PC-9 (cell line): ENCODE data around the gene RBFOX2. TPM values are rescaled to one million over a fixed set of nuclear protein-coding genes. Genes with fewer than 3 reads are reported as not detected.

Experiments
- BruUV-seq: library from RNA; stranded (reverse); fragments of 400-500 nt; replicated peaks from 2 replicates; lab custom pipeline; 2021; lab: Mats Ljungman, UMichigan
- CTCF ChIA-PET: fragments of 300-600 bp; sonication (Branson Sonifier 250); formaldehyde crosslinking; loops from one replicate; lab custom pipeline; 2022; ENCODE audit warnings: antibody characterized with exemption; lab: Charles Lee
- POLR2A ChIA-PET: fragments of 300-600 bp; sonication (Branson Sonifier 250); formaldehyde crosslinking; loops from one replicate; lab custom pipeline; 2022; ENCODE audit warnings: antibody characterized with exemption; ENCODE audit not compliant: unreplicated experiment; lab: Charles Lee
- DNase-seq, 2 experiments: peaks; one replicate each; pipeline versions ENCODE4 v3.0.0 to v3.0.0-alpha.2; 2015 to 2022; ENCODE audit warnings: mixed read lengths in 1 of 2
- H2AFZ ChIP-seq: fragments of 200-600 bp; sonication (generic); 2 replicates; pipeline ENCODE4 v1.8.1; 2017; ENCODE audit warnings: antibody characterized with exemption
- H3F3A ChIP-seq: fragments of 200-600 bp; sonication (generic); 2 replicates; pipeline ENCODE4 v1.8.1; 2017; ENCODE audit warnings: antibody characterized with exemption, mild to moderate bottlenecking, low read depth; ENCODE audit not compliant: insufficient read depth
- H3K27ac ChIP-seq: fragments of 200-600 bp; sonication (generic); 2 replicates; pipeline ENCODE4 v1.6.1; 2016; ENCODE audit warnings: mixed run types
- H3K27me3 ChIP-seq: fragments of 200-600 bp; sonication (generic); 2 replicates; pipeline ENCODE4 v1.6.1; 2016; ENCODE audit warnings: low read depth, mixed run types; ENCODE audit not compliant: insufficient read depth
- H3K36me3 ChIP-seq: fragments of 200-600 bp; sonication (generic); 2 replicates; pipeline ENCODE4 v1.6.1; 2016; ENCODE audit warnings: low read depth, mixed run types
- H3K4me1 ChIP-seq: fragments of 200-600 bp; sonication (generic); replicated peaks from 2 replicates; pipeline ENCODE4 v1.6.1; 2016; ENCODE audit warnings: mixed run types; ENCODE audit not compliant: insufficient read depth
- H3K4me2 ChIP-seq: fragments of 200-600 bp; sonication (generic); 2 replicates; pipeline ENCODE4 v1.6.1; 2017; ENCODE audit warnings: mixed run types
- H3K4me3 ChIP-seq: fragments of 200-600 bp; sonication (generic); 2 replicates; pipeline ENCODE4 v1.6.1; 2016; ENCODE audit warnings: mixed run types
- H3K79me2 ChIP-seq: fragments of 200-600 bp; sonication (generic); 2 replicates; pipeline ENCODE4 v1.6.1; 2017; ENCODE audit warnings: low read depth, mixed run types
- H3K9me2 ChIP-seq: fragments of 200-600 bp; sonication (generic); 2 replicates; pipeline ENCODE4 v1.8.1; 2017; ENCODE audit warnings: mild to moderate bottlenecking; ENCODE audit not compliant: insufficient read depth
- H3K9me3 ChIP-seq: fragments of 200-600 bp; sonication (generic); 2 replicates; pipeline ENCODE4 v1.8.1; 2016; ENCODE audit warnings: low read depth; ENCODE audit not compliant: insufficient read depth
- H4K20me1 ChIP-seq: fragments of 200-600 bp; sonication (generic); 2 replicates; pipeline ENCODE4 v1.8.1; 2017; ENCODE audit not compliant: insufficient read depth
- CTCF ChIP-seq: fragments of 200-600 bp; sonication (generic); conservative IDR thresholded peaks from 2 replicates; pipeline ENCODE4 v1.6.1; 2017; ENCODE audit warnings: mixed run types, antibody characterized with exemption, mild to moderate bottlenecking, moderate library complexity
- EZH2 ChIP-seq: fragments of 200-600 bp; sonication (generic); IDR thresholded peaks from 2 replicates; pipeline ENCODE4 v1.8.0; 2017; ENCODE audit warnings: antibody characterized with exemption, low read depth
- intact Hi-C: fragments of 100-400 bp; cut with micrococcal nuclease; formaldehyde crosslinking; loops from one replicate; pipeline ENCODE4 v1.10.0; 2022; ENCODE audit not compliant: unreplicated experiment
- total RNA-seq: library from RNA; stranded (reverse); gene quantifications from 2 replicates; pipeline ENCODE4 v1.2.3, GENCODE V29; 2021

The RBFOX2 gene
- total RNA-seq, 1 experiment from 2014 or later = 109 TPM

GRCh38 chr22:35688913-35689675 is 339.5 kb downstream of the RBFOX2 start:
- no peaks in the 10 kb centered on the region; the same call in 1 of the 2 replicates for H3F3A ChIP-seq
- no peaks in the 10 kb centered on the region for H3K4me1 ChIP-seq
- H3K9me3 ChIP-seq = no peaks in the 10 kb centered on the region
- no peak overlapping the region for H3K27ac ChIP-seq
- POLR2A ChIA-PET = no interaction called here
- no peaks in the 10 kb centered on the region for H4K20me1 ChIP-seq
- no peaks in the 10 kb centered on the region for H3K9me2 ChIP-seq
- no peak overlapping the region for H3K4me3 ChIP-seq
- no peaks in the 10 kb centered on the region for H3K36me3 ChIP-seq
- no peak for TF ChIP-seq EZH2
- no peak for TF ChIP-seq CTCF
- no peaks in the 10 kb centered on the region for H3K27me3 ChIP-seq
- BruUV-seq = no TSS peak
- H2AFZ ChIP-seq = no peak overlapping the region
- no peaks in the 10 kb centered on the region for H3K79me2 ChIP-seq
- H3K4me2 ChIP-seq = no peak overlapping the region
- intact Hi-C loops = no loop called here
- CTCF ChIA-PET = no interaction called here
- no peak for DNase-seq

Other genes starting within 250 kb of the RBFOX2 start
- 15.2 and 19.3 TPM in 2 replicates for gene APOL3, start 131.9 kb upstream of the RBFOX2 start, total RNA-seq
- not detected in 2 replicates for gene APOL4, start 173.0 kb upstream of the RBFOX2 start, total RNA-seq
- 19.9 and 27.4 TPM in 2 replicates for gene APOL2, start 210.7 kb upstream of the RBFOX2 start, total RNA-seq
- 27.0 and 33.0 TPM in 2 replicates for gene APOL1, start 224.3 kb upstream of the RBFOX2 start, total RNA-seq